ENCODE data around the gene BCL11A. TPM values are rescaled to one million over a fixed set of nuclear protein-coding genes. Genes with fewer than 3 reads are reported as not detected.

BCL11A gene
- total RNA-seq, 2 experiments from 2014 or later = 0.45 to 0.54 TPM

GRCh38 chr2:60522462-60522861, 31.0 kb downstream of the BCL11A start:
- CTCF ChIA-PET = interaction anchor here (1.0 kb wide), 1 partner anchor 120 kb away, joined by 3 read pairs; no protein-coding TSS in a partner anchor
- Mint-ChIP-seq H3K9me3 (no peaks in the 10 kb centered on the region), H3K27me3 (peaks cover 5% of the 10 kb centered on the region), H3K4me1 (ENCODE audit: low read depth) (peaks cover 6% of the 10 kb centered on the region), H3K36me3 (ENCODE audit: low read depth) (no peaks in the 10 kb centered on the region), H3K27ac (no peak overlapping the region), H3K4me3 (no peak overlapping the region)
- TF ChIP-seq CTCF (IDR thresholded peaks at IDR 0.05) = no peak
- DNase-seq = no peak
- no peak for ATAC-seq
- intact Hi-C loops (cut with micrococcal nuclease) = no loop called here
- POLR2A ChIA-PET = no interaction called here

- ATAC-seq (no peak), DNase-seq (no peak)
- CTCF ChIA-PET = interaction anchor here (1.0 kb wide), 1 partner anchor 121 kb away, joined by 3 read pairs; no protein-coding TSS in a partner anchor
- no peak for TF ChIP-seq CTCF (IDR thresholded peaks at IDR 0.05)
- no peaks in the 10 kb centered on the region for H3K36me3 Mint-ChIP-seq (ENCODE audit: low read depth)
- H3K27ac Mint-ChIP-seq = no peak overlapping the region
- intact Hi-C loops (cut with micrococcal nuclease) = no loop called here
- H3K4me3 Mint-ChIP-seq = no peak overlapping the region
- H3K9me3 Mint-ChIP-seq = no peaks in the 10 kb centered on the region
- peaks cover 9% of the 10 kb centered on the region for H3K4me1 Mint-ChIP-seq (ENCODE audit: low read depth)
- peaks cover 8% of the 10 kb centered on the region for H3K27me3 Mint-ChIP-seq
- POLR2A ChIA-PET = interaction anchor here (0.6 kb wide), 1 partner anchor 58 kb away, joined by 3 read pairs; no protein-coding TSS in a partner anchor
These were observed 31.8 kb downstream of the BCL11A start for GRCh38 chr2:60521626-60522025.

- POLR2A ChIA-PET = interaction anchor here (0.6 kb wide), 1 partner anchor 58 kb away, joined by 3 read pairs; no protein-coding TSS in a partner anchor
- DNase-seq = no peak
- Mint-ChIP-seq H3K4me3 (no peak overlapping the region), H3K27me3 (peaks cover 8% of the 10 kb centered on the region), H3K27ac (no peak overlapping the region), H3K4me1 (ENCODE audit: low read depth) (peaks cover 14% of the 10 kb centered on the region), H3K36me3 (ENCODE audit: low read depth) (no peaks in the 10 kb centered on the region), H3K9me3 (no peaks in the 10 kb centered on the region)
- intact Hi-C loops (cut with micrococcal nuclease) = no loop called here
- no peak for TF ChIP-seq CTCF (IDR thresholded peaks at IDR 0.05)
- no peak for ATAC-seq
- CTCF ChIA-PET = no interaction called here
These were observed 32.4 kb downstream of the BCL11A start for GRCh38 chr2:60520917-60521539.

GRCh38 chr2:60520151-60520876, 33.1 kb downstream of the BCL11A start:
- no peak for ATAC-seq
- peaks cover 16% of the 10 kb centered on the region for H3K4me1 Mint-ChIP-seq (ENCODE audit: low read depth)
- H3K27ac Mint-ChIP-seq = no peak overlapping the region
- DNase-seq = no peak
- no peaks in the 10 kb centered on the region for H3K36me3 Mint-ChIP-seq (ENCODE audit: low read depth)
- CTCF ChIA-PET = no interaction called here
- TF ChIP-seq CTCF (IDR thresholded peaks at IDR 0.05) = no peak
- POLR2A ChIA-PET = no interaction called here
- peaks cover 6% of the 10 kb centered on the region for H3K27me3 Mint-ChIP-seq
- no peak overlapping the region for H3K4me3 Mint-ChIP-seq
- intact Hi-C loops (cut with micrococcal nuclease) = no loop called here
- no peaks in the 10 kb centered on the region for H3K9me3 Mint-ChIP-seq

- intact Hi-C loops (cut with micrococcal nuclease) = no loop called here
- no peak overlapping the region for H3K4me3 Mint-ChIP-seq
- no peak for DNase-seq
- H3K9me3 Mint-ChIP-seq = no peaks in the 10 kb centered on the region
- no peaks in the 10 kb centered on the region for H3K36me3 Mint-ChIP-seq (ENCODE audit: low read depth)
- TF ChIP-seq CTCF (IDR thresholded peaks at IDR 0.05) = no peak
- H3K4me1 Mint-ChIP-seq (ENCODE audit: low read depth) = peaks cover 20% of the 10 kb centered on the region
- ChIA-PET POLR2A (no interaction called here), CTCF (no interaction called here)
- no peak overlapping the region for H3K27ac Mint-ChIP-seq
- no peak for ATAC-seq
- peaks cover 5% of the 10 kb centered on the region for H3K27me3 Mint-ChIP-seq
These were observed 34.1 kb downstream of the BCL11A start for GRCh38 chr2:60519231-60519863.
